Activated naive CD8-positive, alpha-beta T cell treated with anti-CD3 and anti-CD28 coated beads, Interleukin-2, amount 10 ng/mL, durations not matched to agents 7 days and 5 days (primary cell): Measurements from ENCODE around the gene MRNIP. TPM values are rescaled to one million over a fixed set of nuclear protein-coding genes. Genes with fewer than 3 reads are reported as not detected.

Experiments used
- ATAC-seq: fragments of 150-1000 bp; cut with Tn5 transposase; one replicate; pipeline ENCODE4 v1.10.0; 2021; ENCODE audit warnings: low read depth, moderate library complexity
- POLR2A ChIA-PET: fragments of 350-600 bp; sonication (Branson Sonifier 250); formaldehyde crosslinking; loops from one replicate; lab custom pipeline; 2021; ENCODE audit warnings: antibody characterized with exemption; lab: Charles Lee
- DNase-seq: peaks from one replicate; pipeline ENCODE4 v3.0.0; 2021
- H3K27ac Mint-ChIP-seq: one replicate; pipeline ENCODE4 v1.8.0; 2022; ENCODE audit warnings: mild to moderate bottlenecking, mixed read lengths
- H3K27me3 Mint-ChIP-seq: one replicate; pipeline ENCODE4 v1.8.0; 2022; ENCODE audit warnings: mild to moderate bottlenecking, moderate library complexity, mixed read lengths
- H3K36me3 Mint-ChIP-seq: one replicate; pipeline ENCODE4 v1.8.0; 2021; ENCODE audit warnings: mild to moderate bottlenecking, mixed read lengths
- H3K4me1 Mint-ChIP-seq: one replicate; pipeline ENCODE4 v1.8.0; 2021; ENCODE audit warnings: mixed read lengths
- H3K4me3 Mint-ChIP-seq: one replicate; pipeline ENCODE4 v1.8.0; 2022; ENCODE audit warnings: mild to moderate bottlenecking, moderate library complexity, mixed read lengths
- H3K9me3 Mint-ChIP-seq: one replicate; pipeline ENCODE4 v1.8.0; 2021; ENCODE audit warnings: mixed read lengths
- total RNA-seq, 2 experiments: library from RNA; stranded (reverse); gene quantifications; one replicate each; pipeline ENCODE4 v1.2.3, GENCODE V29; 2021

MRNIP gene
- total RNA-seq, 2 experiments from 2014 or later, result 46.1 to 47.4 TPM

- Mint-ChIP-seq H3K4me1 (peaks cover 24% of the 10 kb centered on the region), H3K27me3 (no peaks in the 10 kb centered on the region), H3K9me3 (no peaks in the 10 kb centered on the region), H3K27ac (no peak overlapping the region), H3K4me3 (no peak overlapping the region), H3K36me3 (peaks cover 28% of the 10 kb centered on the region)
- no peak for DNase-seq
- POLR2A ChIA-PET, result no interaction called here
- no peak for ATAC-seq
These were observed 34.5 kb downstream of the MRNIP start for GRCh38 chr5:179823937-179824744.

- H3K4me3 Mint-ChIP-seq, result peak overlapping the region; percentile 90
- DNase-seq (no peak), ATAC-seq (no peak)
- H3K4me1 Mint-ChIP-seq, result peaks cover 30% of the 10 kb centered on the region
- peaks cover 16% of the 10 kb centered on the region for H3K36me3 Mint-ChIP-seq
- no peaks in the 10 kb centered on the region for H3K9me3 Mint-ChIP-seq
- POLR2A ChIA-PET, result interaction anchor here (0.6 to 1.1 kb wide), 7 partner anchors 10 to 1439 kb away, joined by 3 to 5 read pairs (median 3); no protein-coding TSS in a partner anchor
- H3K27me3 Mint-ChIP-seq, result no peaks in the 10 kb centered on the region
- peak overlapping the region; percentile 96 for H3K27ac Mint-ChIP-seq
These were observed 36.1 kb downstream of the MRNIP start for GRCh38 chr5:179822444-179822990.

- Mint-ChIP-seq H3K27ac (peak overlapping the region; percentile 96), H3K4me3 (peak overlapping the region; percentile 90), H3K27me3 (no peaks in the 10 kb centered on the region), H3K36me3 (peaks cover 16% of the 10 kb centered on the region), H3K4me1 (peaks cover 30% of the 10 kb centered on the region), H3K9me3 (no peaks in the 10 kb centered on the region)
- DNase-seq (no peak), ATAC-seq (no peak)
- POLR2A ChIA-PET, result interaction anchor here (0.6 to 1.1 kb wide), 7 partner anchors 11 to 1440 kb away, joined by 3 to 5 read pairs (median 3); no protein-coding TSS in a partner anchor
These were observed 36.6 kb downstream of the MRNIP start for GRCh38 chr5:179822059-179822432.

GRCh38 chr5:179821298-179822058 lies 37.1 kb downstream of the MRNIP start:
- DNase-seq, result peak; percentile 87
- ATAC-seq, result peak; percentile 65
- Mint-ChIP-seq H3K27ac (peak overlapping the region; percentile 96), H3K4me3 (peak overlapping the region; percentile 90), H3K9me3 (no peaks in the 10 kb centered on the region), H3K4me1 (peaks cover 29% of the 10 kb centered on the region), H3K36me3 (peaks cover 13% of the 10 kb centered on the region), H3K27me3 (no peaks in the 10 kb centered on the region)
- POLR2A ChIA-PET, result interaction anchor here (0.6 to 4.0 kb wide), 13 partner anchors 10 to 1441 kb away, joined by 3 to 42 read pairs (median 4); partner anchors contain the start of gene MGAT4B

GRCh38 chr5:179820483-179821297 lies 37.9 kb downstream of the MRNIP start, which contains the start of gene SQSTM1:
Gene SQSTM1, plus strand, starts transcription at chr5:179820905. Its CDS starts 32 bp downstream, at chr5:179820937.
- H3K4me3 Mint-ChIP-seq, result peak within 1 kb of the TSS; percentile 90
- DNase-seq (peak; percentile 91), ATAC-seq (peak; percentile 38)
- POLR2A ChIA-PET, result interaction anchor here (1.0 to 4.0 kb wide), 11 partner anchors 10 to 124 kb away, joined by 3 to 42 read pairs (median 8); partner anchors contain the start of genes MGAT4B and TBC1D9B
- no peaks in the 10 kb centered on the region for H3K27me3 Mint-ChIP-seq
- peak within 1 kb of the TSS; percentile 96 for H3K27ac Mint-ChIP-seq
- H3K4me1 Mint-ChIP-seq, result peaks cover 29% of the 10 kb centered on the region
- H3K36me3 Mint-ChIP-seq, result peaks cover 10% of the 10 kb centered on the region
- H3K9me3 Mint-ChIP-seq, result no peaks in the 10 kb centered on the region

- POLR2A ChIA-PET, result interaction anchor here (0.8 to 4.0 kb wide), 12 partner anchors 9 to 123 kb away, joined by 3 to 42 read pairs (median 6); partner anchors contain the start of genes MGAT4B and TBC1D9B
- no peaks in the 10 kb centered on the region for H3K9me3 Mint-ChIP-seq
- no peak for DNase-seq
- peaks cover 10% of the 10 kb centered on the region for H3K36me3 Mint-ChIP-seq
- ATAC-seq, result no peak
- H3K27ac Mint-ChIP-seq, result peak overlapping the region; percentile 87
- no peaks in the 10 kb centered on the region for H3K27me3 Mint-ChIP-seq
- H3K4me1 Mint-ChIP-seq, result peaks cover 29% of the 10 kb centered on the region
- peak overlapping the region; percentile 90 for H3K4me3 Mint-ChIP-seq
These were observed 38.5 kb downstream of the MRNIP start for GRCh38 chr5:179820127-179820482.

- peak; percentile 1 for ATAC-seq
- no peaks in the 10 kb centered on the region for H3K9me3 Mint-ChIP-seq
- H3K4me1 Mint-ChIP-seq, result peaks cover 24% of the 10 kb centered on the region
- DNase-seq, result peak; percentile 64
- H3K36me3 Mint-ChIP-seq, result peaks cover 4% of the 10 kb centered on the region
- peak overlapping the region; percentile 87 for H3K27ac Mint-ChIP-seq
- H3K27me3 Mint-ChIP-seq, result no peaks in the 10 kb centered on the region
- H3K4me3 Mint-ChIP-seq, result peak overlapping the region; percentile 90
- POLR2A ChIA-PET, result interaction anchor here (0.8 to 4.0 kb wide), 13 partner anchors 8 to 196 kb away, joined by 3 to 42 read pairs (median 5); partner anchors contain the start of genes HNRNPH1, MGAT4B and TBC1D9B
These were observed 39.1 kb downstream of the MRNIP start for GRCh38 chr5:179819296-179820126.

- H3K27ac Mint-ChIP-seq, result peak overlapping the region; percentile 90
- DNase-seq (peak; percentile 86), ATAC-seq (peak; percentile 66)
- H3K36me3 Mint-ChIP-seq, result peaks cover 5% of the 10 kb centered on the region
- no peaks in the 10 kb centered on the region for H3K27me3 Mint-ChIP-seq
- peaks cover 23% of the 10 kb centered on the region for H3K4me1 Mint-ChIP-seq
- peak overlapping the region; percentile 78 for H3K4me3 Mint-ChIP-seq
- no peaks in the 10 kb centered on the region for H3K9me3 Mint-ChIP-seq
- POLR2A ChIA-PET, result interaction anchor here (0.9 to 4.0 kb wide), 7 partner anchors 8 to 195 kb away, joined by 3 to 42 read pairs (median 5); partner anchors contain the start of genes HNRNPH1 and MGAT4B
These were observed 39.8 kb downstream of the MRNIP start for GRCh38 chr5:179818746-179819295.

- POLR2A ChIA-PET, result interaction anchor here (0.9 to 4.0 kb wide), 3 partner anchors 11 to 194 kb away, joined by 3 to 42 read pairs (median 5); partner anchors contain the start of genes HNRNPH1 and MGAT4B
- no peaks in the 10 kb centered on the region for H3K9me3 Mint-ChIP-seq
These were observed 40.5 kb downstream of the MRNIP start for GRCh38 chr5:179817890-179818745.

GRCh38 chr5:179817470-179817840 lies 41.2 kb downstream of the MRNIP start:
- H3K36me3 Mint-ChIP-seq, result peaks cover 6% of the 10 kb centered on the region
- H3K27ac Mint-ChIP-seq, result peak overlapping the region; percentile 90

More at GRCh38 chr5:179817890-179818745, 40.5 kb downstream of the MRNIP start:
- H3K4me1 Mint-ChIP-seq, result peaks cover 23% of the 10 kb centered on the region
- no peaks in the 10 kb centered on the region for H3K27me3 Mint-ChIP-seq
- peak overlapping the region; percentile 78 for H3K4me3 Mint-ChIP-seq
- peaks cover 6% of the 10 kb centered on the region for H3K36me3 Mint-ChIP-seq
- no peak for ATAC-seq
- DNase-seq, result no peak
- peak overlapping the region; percentile 90 for H3K27ac Mint-ChIP-seq

More at GRCh38 chr5:179817470-179817840, 41.2 kb downstream of the MRNIP start:
- Mint-ChIP-seq H3K4me3 (peak overlapping the region; percentile 39), H3K9me3 (no peaks in the 10 kb centered on the region), H3K4me1 (peaks cover 23% of the 10 kb centered on the region), H3K27me3 (no peaks in the 10 kb centered on the region)
- DNase-seq (no peak), ATAC-seq (no peak)
- POLR2A ChIA-PET, result interaction anchor here (0.9 to 4.0 kb wide), 2 partner anchors 11 to 194 kb away, joined by 5 to 42 read pairs; partner anchors contain the start of genes HNRNPH1 and MGAT4B
